HG03565 (cell line): ENCODE data around the gene ZSWIM6.

Source experiments
- ATAC-seq: cut with Tn5 transposase; IDR thresholded peaks from one replicate; pipeline ENCODE4 v1.9.1; 2021; ENCODE audit warnings: mild to moderate bottlenecking, moderate library complexity; ENCODE audit not compliant: unreplicated experiment

Gene ZSWIM6

DNA sequence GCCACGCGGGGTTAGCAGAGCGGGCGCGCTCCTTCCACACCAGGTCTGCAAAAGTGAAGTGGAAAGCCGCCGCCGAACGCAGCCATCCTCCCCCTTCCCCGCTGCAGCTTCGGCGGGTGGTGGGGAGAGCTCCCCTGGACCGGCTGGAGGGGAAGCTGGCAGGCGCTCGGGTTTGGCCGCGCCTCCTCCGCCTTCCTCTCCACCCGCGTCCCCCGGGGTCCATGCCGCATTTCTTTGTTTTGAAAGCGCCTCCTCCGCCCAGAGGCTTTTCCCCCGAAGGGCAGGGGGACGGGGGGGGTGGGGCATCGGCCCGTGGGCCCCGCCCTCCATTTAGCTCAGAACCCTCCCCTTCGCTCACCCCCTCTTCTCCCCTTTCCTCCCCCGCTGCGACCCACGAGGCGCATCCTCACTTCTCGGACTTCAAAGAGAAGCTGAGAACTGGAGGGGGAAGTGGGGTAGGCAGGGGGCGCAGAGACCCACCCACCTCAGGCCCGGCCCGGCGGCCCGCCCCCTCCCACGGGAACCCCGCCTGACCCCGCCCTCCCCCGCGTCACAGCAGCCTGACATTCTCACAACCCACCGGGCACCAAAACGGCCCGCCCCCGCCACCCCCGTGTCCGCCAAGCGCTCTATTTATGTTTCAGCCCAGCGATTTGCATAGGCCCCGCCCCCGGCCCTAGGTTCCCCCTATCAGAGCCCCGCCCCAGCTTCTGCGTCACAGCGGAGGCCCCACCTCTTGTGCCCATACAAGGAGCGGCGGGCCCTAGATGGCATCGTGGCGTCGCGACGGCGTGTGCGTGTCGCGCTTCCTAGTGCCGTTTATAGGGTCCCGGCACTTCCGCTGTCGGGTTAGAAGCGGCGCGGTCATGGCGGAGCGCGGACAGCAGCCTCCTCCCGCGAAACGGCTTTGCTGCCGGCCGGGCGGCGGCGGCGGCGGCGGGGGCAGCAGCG is at the start of gene ZSWIM6:
ZSWIM6 (plus strand) TSS at position 852 of the 951 bp plus-strand sequence; CDS start at position 867, 15 bp downstream.
- ATAC-seq, result peak; percentile 57

DNA sequence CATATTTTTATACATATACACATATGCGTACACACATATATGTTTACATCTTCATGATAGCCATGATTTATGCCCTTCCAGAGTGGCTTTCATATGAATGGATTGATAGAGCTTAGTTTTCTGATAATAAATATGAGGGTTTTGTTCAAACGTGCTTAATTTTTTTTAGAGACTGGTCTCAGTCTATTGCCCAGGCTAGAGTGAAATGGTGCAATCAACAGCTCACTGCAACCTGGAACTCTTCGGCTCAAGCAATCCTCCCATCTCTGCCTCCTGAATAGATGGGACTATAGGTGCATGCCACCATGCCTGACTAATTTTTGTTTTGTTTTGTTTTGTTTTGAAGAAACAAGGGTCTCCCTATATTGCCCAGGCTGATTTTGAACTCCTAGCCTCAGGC is 48.6 kb upstream of the ZSWIM6 start:
- no peak for ATAC-seq

DNA sequence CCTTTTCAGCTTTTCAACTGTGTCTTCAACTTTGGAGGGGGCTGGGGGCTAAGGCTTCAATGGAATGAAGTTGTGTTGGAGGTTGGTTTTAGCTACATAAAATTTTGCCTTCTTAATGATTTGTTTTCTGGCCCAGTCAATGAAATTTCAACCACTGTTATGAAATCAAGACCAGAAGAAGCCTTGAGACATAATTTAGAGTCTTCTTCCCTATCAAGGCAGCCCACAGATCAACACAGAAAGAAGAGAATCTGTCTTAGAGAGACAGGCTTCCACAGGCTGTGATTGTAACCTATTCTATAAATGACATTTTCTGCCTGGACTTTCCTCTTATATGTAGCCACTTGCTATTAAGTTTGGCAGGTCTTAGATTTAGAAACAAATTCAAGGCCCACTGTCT is 46.5 kb upstream of the ZSWIM6 start:
- no peak for ATAC-seq

- no peak for ATAC-seq
These were observed 45.5 kb upstream of the ZSWIM6 start for GRCh38 chr5:61286446-61287132.

- no peak for ATAC-seq
These were observed 44.6 kb upstream of the ZSWIM6 start for GRCh38 chr5:61287474-61287873.

- ATAC-seq, result no peak
These were observed 42.8 kb upstream of the ZSWIM6 start for GRCh38 chr5:61289241-61289640.

- ATAC-seq, result no peak
These were observed 42.3 kb upstream of the ZSWIM6 start for GRCh38 chr5:61289669-61290306.

GRCh38 chr5:61290791-61291210 is 41.3 kb upstream of the ZSWIM6 start:
- no peak for ATAC-seq

DNA sequence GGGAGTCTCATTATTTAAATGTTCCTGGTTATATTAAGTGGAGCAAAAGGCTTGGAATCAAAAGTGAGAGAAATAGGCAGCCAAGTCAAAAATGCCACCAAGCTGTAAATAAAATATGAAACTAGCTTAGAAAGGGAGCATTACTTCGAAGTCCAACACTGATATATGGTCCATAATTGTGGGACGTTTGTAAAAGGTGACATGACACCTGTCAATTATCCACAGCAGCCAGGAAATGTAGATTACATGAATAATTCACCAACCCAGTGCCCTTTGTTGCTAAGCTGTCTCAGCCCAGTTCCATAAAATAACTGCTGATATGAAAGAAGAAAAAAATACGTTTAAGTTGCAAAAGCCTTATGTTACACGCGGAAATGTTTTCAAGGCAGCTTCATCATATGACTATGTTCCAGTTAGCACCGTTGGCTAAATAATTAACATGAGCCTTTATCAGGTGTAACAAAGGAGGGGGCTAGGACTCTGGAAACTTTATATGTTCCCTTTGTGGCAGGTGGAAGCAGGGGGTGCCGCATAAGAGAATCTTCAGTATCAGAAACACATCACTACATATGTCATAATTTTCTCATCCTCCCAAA is 39.9 kb upstream of the ZSWIM6 start:
- ATAC-seq, result no peak

DNA sequence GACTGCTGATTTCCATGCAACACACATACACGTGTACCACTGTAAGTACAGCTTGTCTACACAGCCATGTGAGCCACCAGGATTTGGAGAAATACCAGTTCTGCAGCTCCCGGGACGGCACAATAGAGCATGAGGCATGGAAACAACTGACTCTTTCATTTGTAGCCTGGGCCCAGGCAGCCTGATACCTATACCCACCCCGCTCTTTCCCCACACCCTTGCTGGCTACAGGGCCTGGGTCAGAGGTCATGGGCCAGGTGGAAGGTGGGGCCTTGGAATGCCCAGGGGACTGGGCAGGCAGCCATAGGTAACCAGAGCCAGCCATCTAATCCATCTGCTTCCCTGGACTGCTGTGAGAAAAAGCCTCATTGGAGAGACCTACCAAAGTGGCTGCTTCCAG is 39.0 kb upstream of the ZSWIM6 start:
- no peak for ATAC-seq

DNA sequence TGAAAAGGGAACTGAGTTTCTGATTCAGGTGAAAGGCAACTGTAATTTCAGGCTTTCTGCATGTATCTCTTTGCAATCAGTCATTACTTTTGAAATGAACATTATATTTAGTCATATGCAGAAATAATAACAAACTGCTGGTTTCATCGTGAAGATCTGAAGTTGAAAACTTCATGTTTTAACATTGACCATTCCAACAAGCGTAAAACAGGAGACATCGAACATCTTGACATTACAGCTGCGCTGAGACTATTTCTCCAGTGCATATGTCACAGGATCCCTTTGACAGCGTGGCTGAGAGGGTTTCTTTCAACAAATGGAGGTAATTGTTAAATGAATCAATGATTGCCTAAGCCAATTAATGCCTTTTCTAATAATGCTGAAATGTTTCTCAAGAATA is 38.2 kb upstream of the ZSWIM6 start:
- no peak for ATAC-seq

DNA sequence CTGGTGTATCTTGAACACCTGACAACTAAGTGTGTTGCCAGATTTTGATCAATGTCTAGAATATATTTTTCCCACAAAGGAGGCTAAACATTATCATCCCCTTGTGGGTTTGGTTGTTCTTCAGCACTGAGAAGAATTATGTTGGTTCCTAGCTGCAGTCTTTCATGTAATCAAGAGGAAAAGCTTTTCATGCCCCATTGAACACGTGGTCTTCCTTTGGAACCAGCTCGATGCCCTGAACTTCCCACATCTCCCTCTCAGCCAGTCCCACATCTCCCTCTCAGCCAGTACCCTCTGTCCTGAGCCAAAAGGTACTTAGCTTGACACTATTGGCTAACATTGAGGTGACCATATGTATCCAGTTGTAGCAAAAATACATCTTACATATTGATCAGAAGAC is 36.7 kb upstream of the ZSWIM6 start:
- ATAC-seq, result no peak

- ATAC-seq, result no peak
These were observed 34.0 kb upstream of the ZSWIM6 start for GRCh38 chr5:61298066-61298465.

- ATAC-seq, result no peak
These were observed 33.5 kb upstream of the ZSWIM6 start for GRCh38 chr5:61298580-61298979.

- no peak for ATAC-seq
These were observed 32.8 kb upstream of the ZSWIM6 start for GRCh38 chr5:61299261-61299681.

- no peak for ATAC-seq
These were observed 30.5 kb upstream of the ZSWIM6 start for GRCh38 chr5:61301341-61302199.

- ATAC-seq, result no peak
These were observed 29.9 kb upstream of the ZSWIM6 start for GRCh38 chr5:61302200-61302563.

GRCh38 chr5:61303346-61303745 is 28.7 kb upstream of the ZSWIM6 start:
- no peak for ATAC-seq

GRCh38 chr5:61304590-61305381 is 27.3 kb upstream of the ZSWIM6 start:
- no peak for ATAC-seq
